Kidney (tissue), 14 donors: ENCODE measurements around the gene FHL5. TPM values are rescaled to one million over a fixed set of nuclear protein-coding genes. Genes with fewer than 3 reads are reported as not detected.

Experiments
- DNase-seq, 5 donors: peaks; one replicate each; pipeline ENCODE4 v3.0.0-alpha.2; 2013 to 2020
- FAIRE-seq: peaks from 2 replicates; lab custom pipeline; 2012; peaks lifted over from hg19 to GRCh38; lab: Jason Lieb, UNC
- H3K27ac ChIP-seq, 2 donors: one replicate each; pipeline ENCODE4 v1.7.0; 2013; ENCODE audit warnings: low read depth in 2 of 2, low read length in 2 of 2, inconsistent platforms in 1 of 2
- H3K27me3 ChIP-seq: one replicate; pipeline ENCODE4 v1.7.1; 2013; ENCODE audit warnings: low read length, inconsistent platforms; ENCODE audit not compliant: control insufficient read depth, insufficient read depth
- H3K36me3 ChIP-seq, 3 donors: one replicate each; pipeline versions ENCODE4 v1.7.0 to v1.7.1; 2013; ENCODE audit warnings: low read length in 3 of 3, control low read depth in 1 of 3, inconsistent platforms in 1 of 3; ENCODE audit not compliant: insufficient read depth in 3 of 3, control insufficient read depth in 2 of 3
- H3K4me1 ChIP-seq, 3 donors: one replicate each; pipeline versions ENCODE4 v1.7.0 to v1.7.1; 2013; ENCODE audit warnings: low read length in 3 of 3, inconsistent platforms in 1 of 3, low read depth in 1 of 3; ENCODE audit not compliant: control insufficient read depth in 2 of 3, insufficient read depth in 2 of 3
- H3K4me3 ChIP-seq, 3 donors: one replicate each; pipeline versions ENCODE4 v1.7.0 to v1.8.1; 2013; ENCODE audit warnings: low read length in 3 of 3, control low read depth in 1 of 3, inconsistent platforms in 1 of 3
- H3K9ac ChIP-seq, 3 donors: one replicate each; pipeline versions ENCODE4 v1.7.0 to v1.7.1; 2013; ENCODE audit warnings: low read length in 3 of 3, control low read depth in 1 of 3, inconsistent platforms in 1 of 3
- H3K9me3 ChIP-seq, 3 donors: one replicate each; pipeline versions ENCODE4 v1.7.0 to v1.7.1; 2013; ENCODE audit warnings: low read length in 3 of 3, control low read depth in 1 of 3, inconsistent platforms in 1 of 3; ENCODE audit not compliant: control insufficient read depth in 2 of 3, insufficient read depth in 1 of 3
- CTCF ChIP-seq: IDR thresholded peaks from 3 replicates; pipeline ENCODE4 v1.5.1; 2012; ENCODE audit warnings: mild to moderate bottlenecking, moderate library complexity, borderline replicate concordance; ENCODE audit not compliant: insufficient read depth; ENCODE audit errors: extremely low read depth
- intact Hi-C: fragments of 100-400 bp; cut with DNase I; formaldehyde crosslinking; loops from one replicate; pipeline ENCODE4 v1.11.1; 2022
- polyA plus RNA-seq: library from polyadenylated mRNA; stranded (reverse); fragments of 350-450 nt; fragmentation: Illumina TruSeq; extraction: RNeasy Lipid Tissue Mini Kit (QIAGEN cat#74804); gene quantifications from one replicate; pipeline ENCODE4 v1.2.3, GENCODE V29; 2014; ENCODE audit warnings: low read depth, low replicate concordance; ENCODE audit not compliant: insufficient read depth
- total RNA-seq: library from RNA; stranded (reverse); fragmentation: NEBNext Ultra II Directional; extraction: Animal tissue kit (Norgen Biotek cat#: 25700); gene quantifications from one replicate; pipeline ENCODE4 v1.2.1, GENCODE V29; 2021
- donor health status: control.
- donor health status: control.
- donor health status: control.
- donor health status: control.
- donor health status: control.
- donor health status: DM: yes; HTN: yes; CAD: no.
- donor health status: Normal renal cell carcinoma (clear cell type).

Gene FHL5
- total and polyA plus RNA-seq, 2 donors from 2014 or later, result 4.3 to 34.5 TPM

DNA sequence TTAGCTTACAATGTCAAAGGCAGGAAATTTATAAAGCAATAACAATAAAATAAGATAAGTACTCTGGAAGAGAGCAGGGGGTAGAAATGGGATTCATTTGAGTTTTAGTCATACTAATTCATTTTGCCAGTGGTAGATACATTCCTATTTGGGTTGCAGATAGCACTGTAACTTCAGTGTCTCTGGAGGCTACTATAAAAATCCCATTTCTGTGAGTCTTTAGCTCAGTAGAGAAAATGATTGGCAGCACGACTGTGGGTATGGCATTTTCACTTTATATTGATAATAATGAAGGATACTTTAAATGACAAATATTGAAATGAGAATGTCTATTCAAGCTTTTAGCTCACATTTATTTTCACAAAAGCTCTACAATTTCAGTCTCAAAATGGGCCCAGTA lies 93.6 kb downstream of the FHL5 start:
- no peak for TF ChIP-seq CTCF
- intact Hi-C loops, result no loop called here
- Histone ChIP-seq H3K4me3 (no peak overlapping the region), H3K4me1 (no peaks in the 10 kb centered on the region), H3K27me3 (no peaks in the 10 kb centered on the region), H3K9ac (no peak overlapping the region), H3K27ac (no peak overlapping the region), H3K9me3 (peaks cover 0 to 2% (median 0%) of the 10 kb centered on the region in 3 donors), H3K36me3 (no peaks in the 10 kb centered on the region)
- DNase-seq (no peak), FAIRE-seq (no peak)

GRCh38 chr6:96657344-96657743 lies 94.4 kb downstream of the FHL5 start:
- H3K9ac ChIP-seq, result no peak overlapping the region
- intact Hi-C loops, result no loop called here
- TF ChIP-seq CTCF, result no peak
- no peaks in the 10 kb centered on the region for H3K36me3 ChIP-seq
- H3K4me3 ChIP-seq, result no peak overlapping the region
- DNase-seq (no peak), FAIRE-seq (no peak)
- H3K27me3 ChIP-seq, result no peaks in the 10 kb centered on the region
- H3K4me1 ChIP-seq, result no peaks in the 10 kb centered on the region
- H3K9me3 ChIP-seq, result peaks cover 0 to 2% (median 0%) of the 10 kb centered on the region in 3 donors
- no peak overlapping the region for H3K27ac ChIP-seq

DNA sequence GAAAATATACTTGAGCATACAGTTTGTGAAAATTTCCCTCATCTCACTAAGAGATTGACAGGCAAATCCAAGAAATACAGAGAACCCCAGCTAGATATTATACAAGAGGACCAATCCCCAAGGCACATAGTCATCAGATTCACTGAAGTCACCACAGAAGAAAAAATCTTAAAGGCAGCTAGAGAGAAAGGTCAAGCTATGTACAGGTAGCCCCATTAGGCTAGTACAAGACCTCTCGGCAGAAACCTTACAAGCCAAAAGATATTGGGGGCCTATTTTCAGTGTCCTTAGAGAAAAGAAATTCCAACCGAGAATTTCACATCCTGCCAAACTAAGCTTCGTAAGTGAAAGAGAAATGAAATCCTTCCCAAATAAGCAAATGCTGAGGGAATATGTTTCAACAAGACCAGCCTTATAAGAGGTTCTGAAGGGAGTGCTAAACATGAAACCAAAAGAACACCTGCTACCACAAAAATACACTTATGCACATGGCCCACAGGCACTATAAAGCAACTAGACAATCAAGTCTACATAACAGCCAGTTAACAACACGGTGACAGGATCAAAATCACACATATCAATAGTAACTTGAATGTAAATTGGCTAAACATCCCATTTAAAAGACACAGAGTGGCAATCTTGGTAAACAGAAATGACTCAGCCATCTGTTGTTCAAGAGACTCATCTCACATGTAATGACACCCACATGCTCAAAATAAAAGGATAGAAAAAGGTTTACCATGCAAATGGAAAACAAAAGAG lies 96.3 kb downstream of the FHL5 start:
- no peak for FAIRE-seq

More for the DNA sequence above, 96.3 kb downstream of the FHL5 start:
- no peaks in the 10 kb centered on the region for H3K4me1 ChIP-seq
- TF ChIP-seq CTCF, result no peak
- H3K9me3 ChIP-seq, result peaks cover 0 to 2% (median 0%) of the 10 kb centered on the region in 3 donors
- H3K9ac ChIP-seq, result no peak overlapping the region
- H3K27ac ChIP-seq, result no peak overlapping the region
- no peak overlapping the region for H3K4me3 ChIP-seq
- no peaks in the 10 kb centered on the region for H3K27me3 ChIP-seq
- no peak for DNase-seq
- intact Hi-C loops, result no loop called here
- H3K36me3 ChIP-seq, result no peaks in the 10 kb centered on the region

Other genes starting within 250 kb of the FHL5 start
- gene UFL1, start 41.3 kb upstream of the FHL5 start, total RNA-seq, result 27.5 TPM
- 8.0 TPM for gene UFL1, start 41.3 kb upstream of the FHL5 start, polyA plus RNA-seq